OCI-LY1 (cell line): ENCODE measurements around the gene SESN1.

Experiments used
- CTCF ChIP-seq: fragments of 200-600 bp; sonication (generic), shearing (Covaris generic); IDR thresholded peaks from 2 replicates; pipeline ENCODE4 v1.5.1; 2017; ENCODE audit warnings: mild to moderate bottlenecking, antibody characterized with exemption, low read length, moderate library complexity, mixed read lengths
- EZH2 ChIP-seq: fragments of 200-600 bp; sonication (generic), shearing (Covaris generic); IDR thresholded peaks from 2 replicates; pipeline ENCODE4 v1.8.0; 2017; ENCODE audit warnings: borderline replicate concordance, mixed run types, mild to moderate bottlenecking, antibody characterized with exemption, low read length, moderate library complexity, mixed read lengths

GRCh38 chr6:109039795-109040194 lies 54.9 kb downstream of the SESN1 start:
- TF ChIP-seq CTCF (no peak), EZH2 (no peak)
